MG63 (cell line): ENCODE results near the gene THOC5. TPM values are rescaled to one million over a fixed set of nuclear protein-coding genes. Genes with fewer than 3 reads are reported as not detected.

ENCODE experiments used
- DNase-seq: peaks from one replicate; pipeline ENCODE4 v3.0.0-alpha.2; 2020
- H3K27me3 ChIP-seq: fragments of 250-450 bp; sonication (Bioruptor Pico); 2 replicates; pipeline ENCODE4 v1.5.1; 2020; ENCODE audit warnings: mild to moderate bottlenecking, moderate library complexity
- H3K36me3 ChIP-seq: fragments of 250-450 bp; sonication (Bioruptor Pico); 2 replicates; pipeline ENCODE4 v1.5.1; 2020; ENCODE audit warnings: mild to moderate bottlenecking, moderate library complexity
- H3K4me3 ChIP-seq: fragments of 250-450 bp; sonication (Bioruptor Pico); 2 replicates; pipeline ENCODE4 v1.5.1; 2020; ENCODE audit warnings: mild to moderate bottlenecking, moderate library complexity
- H3K9me3 ChIP-seq: fragments of 250-450 bp; sonication (Bioruptor Pico); 2 replicates; pipeline ENCODE4 v1.5.1; 2020; ENCODE audit warnings: mild to moderate bottlenecking, moderate library complexity
- total RNA-seq: library from RNA; depleted of rRNA; stranded (reverse); fragments of >200 nt; shearing (Covaris generic); gene quantifications from 2 replicates; pipeline ENCODE4 v1.2.3, GENCODE V29; 2014; ENCODE audit warnings: low replicate concordance; rRNA removed

Gene THOC5
- total RNA-seq, 1 experiment from 2014 or later = 73.2 TPM

DNA sequence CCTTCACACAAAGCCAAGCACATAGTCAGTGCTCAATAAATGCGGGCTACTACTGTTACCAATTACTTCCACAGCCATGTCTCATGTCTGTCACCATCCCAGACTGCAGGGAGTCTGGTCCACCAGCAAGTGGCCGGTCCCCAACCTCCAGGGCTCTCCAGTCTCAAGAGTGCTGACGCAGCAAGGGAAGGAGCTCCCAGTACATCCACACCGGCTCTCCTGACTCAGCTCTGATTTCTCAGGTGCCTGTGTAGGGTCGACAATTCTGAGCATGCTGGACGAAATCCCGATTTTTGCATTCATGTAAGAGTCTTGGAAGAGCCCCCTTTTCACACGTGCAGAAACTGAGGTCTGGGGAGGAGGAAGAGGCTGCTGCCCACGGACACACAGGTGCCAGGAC lies 83.8 kb downstream of the THOC5 start:
- H3K27me3 ChIP-seq = peaks cover 15% of the 10 kb centered on the region

DNA sequence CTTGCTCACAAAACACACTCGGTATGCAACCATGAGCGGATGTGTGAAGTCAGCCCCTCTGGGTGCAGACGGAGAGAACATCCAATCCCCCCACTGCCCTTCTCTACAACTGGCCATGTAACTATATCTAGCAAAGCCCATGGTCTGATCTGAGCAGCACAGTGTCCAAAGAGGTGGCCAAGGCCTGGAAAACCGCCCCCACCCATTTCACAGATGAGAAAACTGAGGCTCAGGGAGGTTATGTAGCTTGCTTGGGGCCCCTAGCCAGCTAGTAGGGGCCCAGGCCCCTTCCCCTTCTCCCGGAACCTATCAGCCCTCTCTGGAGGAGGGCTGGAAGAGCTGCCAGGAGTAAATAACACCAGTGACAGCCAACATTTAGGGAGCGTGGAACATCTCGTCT lies 89.0 kb downstream of the THOC5 start:
- no peaks in the 10 kb centered on the region for H3K36me3 ChIP-seq
- H3K4me3 ChIP-seq = no peak overlapping the region
- peaks cover 5% of the 10 kb centered on the region for H3K27me3 ChIP-seq
- no peak for DNase-seq
- no peaks in the 10 kb centered on the region for H3K9me3 ChIP-seq

More for the DNA sequence above, 83.8 kb downstream of the THOC5 start:
- Histone ChIP-seq H3K4me3 (no peak overlapping the region; the same call in 1 of the 2 replicates), H3K9me3 (no peaks in the 10 kb centered on the region), H3K36me3 (no peaks in the 10 kb centered on the region)
- no peak for DNase-seq

GRCh38 chr22:29463629-29464028 lies 89.9 kb downstream of the THOC5 start:
- DNase-seq = no peak
- H3K4me3 ChIP-seq = no peak overlapping the region
- peaks cover 2% of the 10 kb centered on the region for H3K27me3 ChIP-seq
- no peaks in the 10 kb centered on the region for H3K9me3 ChIP-seq
- H3K36me3 ChIP-seq = no peaks in the 10 kb centered on the region

DNA sequence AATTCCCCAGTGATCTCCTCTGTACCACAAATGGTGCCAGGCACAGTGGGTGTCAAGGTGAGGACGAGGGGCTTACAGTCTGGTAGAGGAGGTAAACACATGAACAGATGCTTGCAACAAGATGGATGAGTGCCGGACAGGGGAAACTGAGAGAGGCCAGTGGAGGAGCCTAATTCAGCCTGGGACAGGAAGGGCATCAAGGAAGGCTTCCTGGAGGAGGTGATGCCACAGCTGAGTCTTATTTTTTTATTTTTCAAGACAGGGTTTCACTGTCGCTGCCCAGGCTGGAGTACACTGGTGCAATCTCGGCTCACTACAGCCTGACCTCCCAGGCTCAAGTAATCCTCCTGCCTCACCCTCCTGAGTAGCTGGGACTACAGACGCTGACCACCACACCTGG lies 92.3 kb downstream of the THOC5 start:
- no peaks in the 10 kb centered on the region for H3K27me3 ChIP-seq
- no peaks in the 10 kb centered on the region for H3K36me3 ChIP-seq
- no peaks in the 10 kb centered on the region for H3K9me3 ChIP-seq
- H3K4me3 ChIP-seq = no peak overlapping the region
- DNase-seq = no peak

- Histone ChIP-seq H3K36me3 (no peaks in the 10 kb centered on the region), H3K9me3 (no peaks in the 10 kb centered on the region), H3K4me3 (no peak overlapping the region), H3K27me3 (no peaks in the 10 kb centered on the region)
- DNase-seq = no peak
Observed at GRCh38 chr22:29459773-29460172, 93.8 kb downstream of the THOC5 start.

DNA sequence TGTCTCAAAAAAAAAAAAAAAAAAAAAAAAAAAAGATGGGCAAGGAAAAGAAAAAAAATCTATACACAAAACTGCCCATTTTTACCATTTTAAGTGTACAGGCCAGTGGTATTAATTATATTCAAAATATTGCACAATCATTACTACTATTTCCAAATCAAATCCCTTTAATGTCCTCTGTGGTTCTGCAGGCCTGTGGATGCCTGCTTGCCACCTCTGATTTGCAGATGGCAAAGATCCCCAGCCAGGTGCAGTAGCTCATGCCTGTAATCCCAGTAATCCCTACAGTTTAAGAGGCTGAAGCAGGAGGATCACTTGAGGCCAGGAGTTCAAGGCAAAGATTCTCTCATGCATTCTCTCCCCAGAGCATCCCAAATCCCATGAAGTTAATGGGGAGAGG lies 95.0 kb downstream of the THOC5 start:
- H3K36me3 ChIP-seq = no peaks in the 10 kb centered on the region
- no peaks in the 10 kb centered on the region for H3K27me3 ChIP-seq
- no peak overlapping the region for H3K4me3 ChIP-seq
- no peaks in the 10 kb centered on the region for H3K9me3 ChIP-seq
- no peak for DNase-seq

GRCh38 chr22:29457730-29458129 lies 95.8 kb downstream of the THOC5 start:
- H3K36me3 ChIP-seq = no peaks in the 10 kb centered on the region
- no peaks in the 10 kb centered on the region for H3K9me3 ChIP-seq
- H3K27me3 ChIP-seq = no peaks in the 10 kb centered on the region
- DNase-seq = no peak
- no peak overlapping the region for H3K4me3 ChIP-seq

GRCh38 chr22:29456211-29456671 lies 97.3 kb downstream of the THOC5 start:
- no peaks in the 10 kb centered on the region for H3K36me3 ChIP-seq
- H3K4me3 ChIP-seq = no peak overlapping the region
- no peak for DNase-seq
- H3K9me3 ChIP-seq = no peaks in the 10 kb centered on the region
- no peaks in the 10 kb centered on the region for H3K27me3 ChIP-seq

Other genes starting within 250 kb of the THOC5 start
- 15.5 and 15.9 TPM in 2 replicates for gene GAS2L1, start 247.1 kb downstream of the THOC5 start, total RNA-seq
- not detected in 2 replicates for gene RASL10A, start 238.1 kb downstream of the THOC5 start, total RNA-seq
- 49.3 and 75.2 TPM in 2 replicates for gene AP1B1, start 165.2 kb downstream of the THOC5 start, total RNA-seq
- not detected in 2 replicates for gene RFPL1, start 115.2 kb downstream of the THOC5 start, total RNA-seq
- not detected in 2 replicates for gene NEFH, start 73.5 kb downstream of the THOC5 start, total RNA-seq
- 49.0 and 57.0 TPM in 2 replicates for gene NIPSNAP1, start 27.4 kb upstream of the THOC5 start, total RNA-seq
- gene NF2, start 49.9 kb upstream of the THOC5 start, total RNA-seq = 134 and 159 TPM in 2 replicates
- not detected in 2 replicates for gene CABP7, start 166.2 kb upstream of the THOC5 start, total RNA-seq
- 33.2 and 38.9 TPM in 2 replicates for gene ZMAT5, start 213.2 kb upstream of the THOC5 start, total RNA-seq
- 46.4 and 71.1 TPM in 2 replicates for gene UQCR10, start 213.6 kb upstream of the THOC5 start, total RNA-seq